ENCODE measurements around the gene SV2A. TPM values are rescaled to one million over a fixed set of nuclear protein-coding genes. Genes with fewer than 3 reads are reported as not detected.
"Not testable (repeated sequence)": the region's sequence is repeated elsewhere in the genome, so short reads cannot be mapped to it uniquely, and the experiment has no call there.

Gene SV2A
- polyA plus RNA-seq, 3 donors = 7.5 to 8.2 (median 8.2) TPM

- peak; percentile 99 for DNase-seq
These were observed 30.0 kb downstream of the SV2A start for GRCh38 chr1:149887456-149888246.

GRCh38 chr1:149887196-149887455, 30.5 kb downstream of the SV2A start:
- not testable (repeated sequence) for DNase-seq

- DNase-seq = peak; percentile 100
These were observed 31.0 kb downstream of the SV2A start for GRCh38 chr1:149886396-149887195.

GRCh38 chr1:149886121-149886395, 31.6 kb downstream of the SV2A start:
- not testable (repeated sequence) for DNase-seq

- peak; percentile 90 for DNase-seq
These were observed 32.1 kb downstream of the SV2A start for GRCh38 chr1:149885339-149886120.

- DNase-seq = peak; percentile 44
These were observed 33.0 kb downstream of the SV2A start for GRCh38 chr1:149884433-149885338.

- no peak for DNase-seq
These were observed 33.9 kb downstream of the SV2A start for GRCh38 chr1:149883598-149884247.

GRCh38 chr1:149881876-149882275, 35.8 kb downstream of the SV2A start:
- no peak for DNase-seq

- no peak for DNase-seq
These were observed 38.1 kb downstream of the SV2A start for GRCh38 chr1:149879556-149879955.

- DNase-seq = no peak
These were observed 40.3 kb downstream of the SV2A start for GRCh38 chr1:149877211-149877946.

- DNase-seq = not testable (repeated sequence)
These were observed 44.6 kb downstream of the SV2A start for GRCh38 chr1:149873060-149873459.

GRCh38 chr1:149866887-149867286, 50.8 kb downstream of the SV2A start:
- not testable (repeated sequence) for DNase-seq

- DNase-seq = not testable (repeated sequence)
These were observed 56.1 kb downstream of the SV2A start for GRCh38 chr1:149861497-149862054.

GRCh38 chr1:149860684-149861496, 56.8 kb downstream of the SV2A start:
- DNase-seq = not testable (repeated sequence)

- DNase-seq = not testable (repeated sequence)
These were observed 57.4 kb downstream of the SV2A start for GRCh38 chr1:149860271-149860670.
